GM18858 (cell line): ENCODE data around the gene GALNT14.

Experiments used
- ATAC-seq: cut with Tn5 transposase; IDR thresholded peaks from one replicate; pipeline ENCODE4 v1.9.1; 2021; ENCODE audit not compliant: unreplicated experiment

GALNT14 gene

DNA sequence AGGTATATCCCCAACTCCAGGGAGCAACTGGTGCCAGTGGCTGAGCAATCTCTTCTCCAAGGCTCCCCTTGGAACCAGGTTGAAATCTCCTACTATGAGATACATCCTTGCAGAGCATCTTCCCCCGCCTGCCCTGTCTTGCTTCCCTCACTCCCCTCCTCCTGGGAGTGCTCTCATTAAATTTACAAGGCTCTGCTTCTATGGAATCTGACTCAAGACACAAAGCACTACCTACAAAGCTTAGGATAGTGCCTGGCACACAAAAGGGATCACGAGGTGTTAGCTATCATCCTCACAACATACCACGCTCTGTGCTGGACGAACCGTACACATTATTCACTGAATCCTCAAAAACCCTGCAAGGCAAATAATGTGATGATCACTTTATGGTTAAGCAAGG lies 121.6 kb downstream of the GALNT14 start:
- no peak for ATAC-seq

DNA sequence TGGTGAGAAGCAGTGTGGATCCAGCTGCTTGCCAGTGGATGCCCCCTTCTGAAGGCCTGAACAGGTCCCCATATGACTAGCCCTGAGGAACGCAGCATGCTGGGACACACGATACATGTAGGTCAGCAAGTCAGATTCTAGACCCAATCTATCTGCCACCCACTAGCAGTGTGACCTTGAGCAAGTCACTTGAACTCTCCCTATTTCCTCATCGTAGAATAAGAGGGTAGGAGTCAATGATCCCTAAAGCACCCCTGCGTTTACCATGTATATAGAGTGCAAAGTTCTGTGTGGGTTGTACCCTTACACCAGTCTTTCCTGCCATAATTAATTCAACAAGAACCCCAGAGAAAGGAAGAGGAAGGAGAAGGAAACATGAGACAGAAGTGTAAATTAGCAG lies 123.7 kb downstream of the GALNT14 start:
- no peak for ATAC-seq

DNA sequence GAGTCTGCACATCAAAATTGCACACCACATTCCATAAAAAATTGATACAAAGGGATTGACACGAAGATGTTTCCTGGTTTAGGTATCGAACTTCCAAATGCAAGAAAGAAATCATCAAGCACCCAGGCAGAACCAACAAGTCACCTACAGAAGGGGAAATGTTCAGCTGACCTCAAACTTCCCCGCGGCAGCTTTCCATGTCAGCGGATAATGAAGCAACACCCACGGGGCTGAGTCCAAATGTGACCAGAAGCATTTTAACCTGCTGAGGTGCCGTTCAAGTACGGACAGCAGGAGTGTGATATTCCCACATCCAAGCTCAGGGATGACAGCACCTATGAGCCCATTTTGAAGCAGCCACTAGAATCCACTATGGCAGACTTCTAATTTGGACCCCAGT lies 124.9 kb downstream of the GALNT14 start:
- no peak for ATAC-seq

DNA sequence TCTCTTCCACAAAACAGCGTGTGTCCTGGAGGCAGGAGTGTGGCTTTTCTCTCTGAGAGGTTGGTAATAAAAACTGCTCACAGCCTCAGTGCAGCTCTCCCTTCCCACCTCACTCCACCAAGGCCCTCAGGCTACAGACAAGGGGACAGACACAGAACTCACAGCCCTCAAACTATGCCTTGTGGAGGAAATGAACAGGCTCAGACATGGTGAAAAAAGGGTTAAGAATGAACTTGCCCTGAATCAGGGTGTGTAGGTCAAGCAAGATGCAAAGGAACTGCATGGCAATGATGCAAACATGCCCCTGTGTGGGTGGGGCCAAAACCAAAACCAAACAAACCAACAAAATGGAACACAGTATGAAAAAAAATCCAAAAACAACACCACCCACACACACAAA lies 125.8 kb downstream of the GALNT14 start:
- no peak for ATAC-seq

DNA sequence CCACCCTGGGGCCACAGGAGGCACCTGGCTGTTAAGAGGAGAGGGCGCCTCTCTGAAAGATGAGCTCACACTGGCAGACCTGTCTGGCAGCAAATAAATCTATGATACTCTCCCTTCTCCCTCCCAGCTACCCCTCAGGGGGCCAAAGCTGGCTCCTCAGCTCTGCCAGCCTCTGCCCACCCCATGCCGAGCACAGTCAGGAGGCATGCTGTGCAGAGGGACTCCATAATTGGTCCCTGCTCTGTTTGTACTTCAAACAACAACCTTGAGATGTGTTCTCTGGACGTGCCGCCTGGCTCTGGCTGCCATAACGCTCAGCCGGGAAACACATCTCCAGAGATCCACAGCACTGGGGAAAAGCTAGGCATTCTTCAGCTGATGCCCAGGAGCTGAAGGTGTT lies 126.7 kb downstream of the GALNT14 start:
- no peak for ATAC-seq

DNA sequence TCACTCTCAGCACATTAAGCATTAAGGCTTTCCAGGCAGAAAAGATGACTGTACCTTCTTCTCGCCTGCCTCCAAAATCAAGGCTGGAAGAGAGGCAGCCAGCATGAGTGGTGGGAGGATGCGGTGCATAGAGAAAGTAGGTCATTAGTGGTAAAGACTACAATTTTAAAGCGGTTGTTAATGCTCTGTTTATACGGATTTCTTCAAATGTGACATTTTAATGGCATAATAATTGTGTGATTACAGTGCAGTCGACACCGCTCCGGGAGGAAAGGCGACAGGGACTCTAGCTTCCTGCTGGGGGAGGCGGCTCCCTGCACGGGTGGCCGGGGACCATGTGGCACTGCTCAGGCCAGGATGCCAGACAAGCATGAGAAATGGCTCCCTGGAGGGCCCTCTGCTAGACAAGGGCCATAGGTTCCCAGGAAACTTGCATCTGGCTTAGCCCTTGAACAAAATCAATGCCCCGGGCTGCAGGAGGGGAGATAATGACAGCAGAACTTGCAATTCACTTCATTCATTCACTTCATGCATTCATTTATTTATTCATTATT lies 129.6 kb downstream of the GALNT14 start:
- no peak for ATAC-seq

DNA sequence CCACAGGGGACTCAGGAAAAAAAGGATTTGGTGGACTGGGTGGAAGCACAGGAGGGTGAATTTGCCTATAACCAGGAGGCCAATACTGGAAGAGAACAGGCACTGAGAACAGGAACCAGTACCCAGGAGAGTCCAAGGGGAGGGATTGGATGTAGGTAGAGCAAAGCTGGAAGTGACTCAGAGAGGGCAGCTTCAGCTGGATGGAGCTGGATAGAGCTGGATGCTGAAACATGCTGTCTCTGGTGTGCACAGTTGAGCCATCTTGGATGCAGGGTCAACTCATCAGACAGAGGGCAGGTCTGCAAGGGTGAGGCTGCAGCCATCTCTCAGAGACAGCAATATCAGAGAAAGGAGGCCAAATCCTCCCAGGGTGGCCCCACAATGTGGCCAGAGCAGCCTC lies 134.0 kb downstream of the GALNT14 start:
- ATAC-seq: no peak

DNA sequence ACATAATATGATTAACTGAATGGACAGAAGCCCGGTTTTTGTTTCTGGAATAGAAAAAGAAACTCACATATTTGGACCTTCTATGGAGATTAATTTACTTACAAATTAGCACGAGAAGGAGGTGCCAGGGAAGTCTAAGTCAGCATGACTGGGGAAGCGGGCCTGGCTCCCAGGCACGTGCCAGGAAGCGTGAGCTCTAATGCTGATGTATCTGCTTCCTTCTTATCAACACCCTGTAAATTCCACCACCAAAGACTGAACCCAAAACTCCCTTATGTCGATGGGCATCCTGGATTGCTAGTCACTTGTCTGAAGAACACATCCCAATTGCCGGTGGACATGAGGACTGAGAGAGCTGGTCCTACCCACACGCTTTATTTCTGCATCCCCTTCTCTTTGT lies 134.5 kb downstream of the GALNT14 start:
- ATAC-seq: no peak

DNA sequence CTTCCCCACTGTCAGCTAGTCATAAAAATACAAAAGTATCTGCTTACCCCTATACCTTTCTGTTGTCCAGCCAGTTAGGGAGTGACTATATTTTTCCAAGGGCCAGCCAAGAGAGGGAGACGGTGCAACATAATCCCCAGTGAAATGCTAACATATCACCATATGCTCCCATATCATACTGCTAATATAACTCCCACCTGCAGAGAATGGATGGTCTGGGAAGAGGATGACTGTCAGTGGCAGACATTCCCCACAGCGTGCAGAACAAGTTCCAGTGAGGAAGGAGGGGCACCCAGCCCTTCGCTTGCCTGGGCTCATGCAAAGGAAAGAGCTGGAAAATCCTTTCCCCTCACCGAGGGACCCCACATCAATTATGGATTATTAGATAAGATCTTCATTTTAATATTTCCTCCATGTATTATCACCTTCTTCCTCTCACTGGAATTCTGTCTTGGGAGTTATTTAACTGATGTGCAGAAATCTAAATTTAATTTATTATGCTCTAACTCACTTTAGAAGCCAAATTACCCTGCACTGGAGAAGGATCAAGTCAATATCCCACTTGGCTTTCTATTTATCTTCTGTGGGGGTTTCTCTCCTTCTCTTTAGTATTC lies 135.6 kb downstream of the GALNT14 start:
- no peak for ATAC-seq

DNA sequence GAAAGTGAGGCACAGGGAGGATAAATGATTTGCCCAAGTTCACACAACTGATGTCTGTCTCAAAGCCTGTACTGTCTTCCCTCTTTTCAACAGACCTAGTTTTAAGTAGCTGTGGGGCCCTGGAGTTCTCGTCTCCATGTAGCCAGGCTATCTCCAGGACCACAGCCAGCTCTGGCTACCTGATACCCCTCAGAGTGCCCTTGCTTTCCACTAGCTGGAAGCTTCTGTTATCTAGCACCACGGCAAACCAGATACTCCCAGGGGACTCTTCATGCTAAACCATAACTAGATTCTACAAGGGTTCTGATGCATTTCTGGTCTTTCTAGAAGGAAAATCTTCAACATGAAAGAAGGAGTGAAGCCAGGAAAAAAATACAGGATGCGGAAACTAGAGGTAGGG lies 137.3 kb downstream of the GALNT14 start:
- ATAC-seq: no peak

DNA sequence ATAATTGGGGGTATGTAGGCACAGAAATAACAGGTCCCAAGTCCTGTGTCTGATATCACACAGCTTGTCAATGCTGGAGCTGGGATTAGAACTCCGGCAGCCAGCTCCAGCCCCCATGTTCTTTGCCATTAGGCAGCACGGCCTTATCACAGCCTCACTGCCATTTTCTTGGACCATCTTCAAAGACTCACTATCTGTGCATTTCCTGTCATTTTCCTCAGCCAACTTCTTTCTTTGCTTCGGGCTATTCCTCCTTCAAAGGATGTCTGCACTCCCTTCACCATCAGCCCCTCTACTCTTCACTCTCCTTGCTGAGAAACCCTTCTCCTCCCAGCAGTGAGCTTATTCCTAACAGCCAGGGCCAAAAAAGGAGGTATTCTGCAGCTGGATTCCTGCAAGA lies 139.6 kb downstream of the GALNT14 start:
- ATAC-seq: no peak

DNA sequence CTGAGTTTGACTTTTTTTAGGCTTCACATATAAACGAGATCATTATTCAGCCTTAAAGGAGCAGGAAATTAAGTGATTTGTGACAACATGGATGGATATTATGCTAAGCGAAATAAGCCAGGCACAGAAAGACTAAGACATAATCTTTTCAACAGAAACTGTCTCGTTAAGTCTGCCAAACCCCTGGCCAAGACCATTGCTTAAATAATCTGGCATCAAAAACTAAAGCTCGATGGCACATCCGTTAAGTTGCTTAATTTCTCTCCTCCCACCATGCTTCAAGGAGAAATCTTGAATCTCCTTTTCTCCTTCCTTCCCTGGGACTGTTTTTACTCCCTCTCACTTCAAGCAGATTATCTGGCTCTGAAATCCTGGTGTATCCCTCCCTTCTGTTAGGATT lies 140.3 kb downstream of the GALNT14 start:
- no peak for ATAC-seq

DNA sequence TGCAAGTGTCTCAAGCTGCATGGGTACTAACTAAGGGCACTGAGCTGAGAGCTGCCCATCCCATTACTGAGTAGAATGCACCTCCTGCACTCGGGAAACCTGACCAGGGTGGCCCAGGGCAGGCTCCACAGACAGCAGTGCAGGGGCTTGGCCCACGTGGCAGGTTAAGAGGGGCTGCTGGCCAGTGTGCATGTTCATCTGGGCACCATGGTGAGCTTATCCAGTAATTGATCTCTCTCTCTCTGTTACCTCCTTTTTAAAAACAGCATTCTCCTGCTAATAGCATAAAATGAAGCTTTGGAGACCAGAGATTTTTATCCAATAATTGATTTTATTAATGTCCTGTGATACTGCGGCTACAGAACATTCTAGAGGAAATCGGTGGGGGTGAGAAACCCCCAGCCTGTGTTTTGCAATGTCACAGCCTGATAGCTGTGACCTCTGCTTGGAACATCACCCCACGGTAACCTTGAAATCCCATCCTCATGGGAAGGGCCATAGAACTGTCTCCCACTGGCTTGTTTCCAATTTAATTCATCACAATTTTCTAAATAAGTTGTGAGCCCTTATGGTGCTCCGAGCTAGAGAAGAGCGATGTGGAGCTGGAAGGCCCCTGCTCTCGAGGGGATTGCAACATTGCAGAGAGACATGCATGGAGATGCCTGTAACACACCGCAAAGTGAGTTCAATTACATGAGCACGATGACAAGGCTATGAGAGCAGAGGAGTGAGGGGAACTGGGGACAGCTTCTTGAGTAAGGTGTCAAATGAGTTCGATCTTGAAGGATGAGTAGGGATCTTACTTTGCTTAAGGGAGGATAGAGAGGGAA lies 143.8 kb downstream of the GALNT14 start:
- no peak for ATAC-seq

DNA sequence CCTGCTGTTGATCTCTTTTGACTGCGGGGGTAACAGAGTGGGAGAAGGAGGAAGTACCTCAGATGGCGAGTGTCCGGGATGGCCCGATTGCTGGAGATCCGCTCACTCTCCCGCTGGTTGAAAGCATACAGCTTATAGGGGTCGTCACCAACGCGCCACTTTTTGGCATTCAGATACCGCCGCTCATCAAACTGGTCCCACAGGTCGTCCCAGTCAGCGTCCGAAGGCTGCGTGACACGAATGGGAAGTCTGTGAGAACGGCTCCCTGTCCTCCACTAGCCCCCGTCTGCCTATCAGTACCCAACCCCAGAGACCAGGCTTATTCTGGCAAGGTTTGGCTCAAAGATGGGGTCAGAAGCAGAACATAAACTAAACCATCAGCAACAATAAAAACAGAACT lies 145.5 kb downstream of the GALNT14 start:
- no peak for ATAC-seq

DNA sequence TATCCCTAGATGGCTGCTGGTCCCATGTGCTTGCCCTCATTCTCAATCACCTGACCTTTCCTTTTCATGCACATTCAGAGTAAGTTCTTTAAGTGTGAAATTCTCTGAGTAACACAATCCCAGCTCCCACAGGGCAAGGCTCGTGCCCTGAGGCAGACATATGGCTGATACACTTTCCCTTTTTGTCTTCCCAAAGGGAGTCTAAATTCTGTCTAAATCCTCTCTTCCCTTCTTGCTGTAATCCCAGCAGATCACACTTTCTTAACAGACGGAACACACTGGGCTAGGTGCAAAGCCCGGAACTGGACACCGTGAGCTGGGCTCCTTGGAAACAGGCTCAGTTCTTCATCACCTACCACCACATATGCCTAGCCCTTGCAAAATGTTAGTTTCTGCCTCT lies 147.6 kb downstream of the GALNT14 start:
- ATAC-seq: no peak

DNA sequence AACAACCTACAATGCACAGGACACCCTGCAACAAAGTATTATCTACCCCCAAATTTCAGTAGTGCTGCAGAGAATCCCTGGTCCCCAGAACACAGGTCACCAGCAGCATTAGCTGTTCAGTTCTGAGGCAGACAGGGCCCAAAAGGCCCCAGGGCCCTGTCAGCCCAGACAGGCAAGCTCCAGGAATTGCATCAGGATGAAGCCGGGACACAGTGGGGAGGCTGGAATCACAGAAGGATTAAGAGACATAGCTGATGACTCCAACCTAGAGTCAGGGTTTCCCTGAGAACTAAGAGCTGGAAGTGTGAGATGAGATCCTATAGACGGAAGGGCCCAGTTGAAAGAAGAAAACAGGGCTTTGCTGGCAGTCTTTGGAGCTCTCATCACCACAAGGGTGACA lies 148.1 kb downstream of the GALNT14 start:
- no peak for ATAC-seq

DNA sequence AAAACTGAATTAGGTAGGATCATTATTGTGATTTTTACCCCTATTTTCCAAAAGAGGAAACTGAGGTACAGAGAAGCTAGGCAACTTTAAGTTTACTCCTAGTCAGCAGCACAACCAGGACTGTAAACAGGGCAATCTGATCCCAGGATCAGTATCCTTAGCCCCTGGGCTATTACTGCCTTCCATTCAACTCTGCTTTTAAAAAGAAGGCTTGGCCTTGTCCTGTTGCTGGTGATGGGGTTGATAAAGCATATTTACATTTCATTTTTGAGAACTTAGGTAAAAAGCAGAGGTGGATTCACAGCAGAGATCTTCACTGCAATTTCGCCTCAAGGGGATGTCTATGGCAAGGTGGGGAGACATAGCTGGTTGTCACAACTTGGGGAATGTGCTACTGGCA lies 148.5 kb downstream of the GALNT14 start:
- ATAC-seq: no peak

DNA sequence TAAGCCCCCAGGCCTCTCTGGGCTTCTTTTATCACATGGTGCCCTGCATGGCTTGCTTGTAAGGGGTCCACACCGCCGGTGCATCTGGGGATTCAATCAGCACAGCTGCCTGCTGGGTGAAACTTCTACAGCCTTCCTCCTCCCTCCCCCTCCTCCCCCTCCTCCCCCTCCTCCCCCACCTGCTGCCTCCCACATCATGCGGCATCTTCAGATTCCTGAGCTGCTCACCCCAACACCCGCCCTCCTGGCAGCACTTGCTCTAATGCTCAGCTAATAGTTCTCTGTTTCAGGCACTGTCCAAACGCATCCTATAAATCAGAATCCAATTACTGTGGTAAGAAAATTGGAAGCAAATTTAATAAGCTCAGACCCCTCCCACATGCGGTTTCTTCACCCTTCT lies 150.7 kb downstream of the GALNT14 start:
- no peak for ATAC-seq

DNA sequence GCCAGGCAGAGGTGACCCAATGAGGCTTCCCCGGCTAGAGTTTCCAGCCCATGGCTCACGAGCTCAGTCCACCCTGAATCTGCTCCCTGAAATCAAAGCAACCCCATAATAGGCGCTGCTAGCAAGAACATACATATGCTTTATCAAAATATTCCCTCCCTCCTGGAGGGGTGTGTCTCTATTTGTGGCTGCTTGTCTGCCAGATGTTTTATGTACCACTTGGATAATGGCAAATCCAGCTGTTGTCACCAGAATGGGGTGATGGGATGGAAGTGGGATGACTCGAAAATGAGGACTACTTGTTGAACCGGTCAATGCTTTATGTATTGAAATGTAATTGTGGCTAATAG lies 152.0 kb downstream of the GALNT14 start:
- no peak for ATAC-seq

DNA sequence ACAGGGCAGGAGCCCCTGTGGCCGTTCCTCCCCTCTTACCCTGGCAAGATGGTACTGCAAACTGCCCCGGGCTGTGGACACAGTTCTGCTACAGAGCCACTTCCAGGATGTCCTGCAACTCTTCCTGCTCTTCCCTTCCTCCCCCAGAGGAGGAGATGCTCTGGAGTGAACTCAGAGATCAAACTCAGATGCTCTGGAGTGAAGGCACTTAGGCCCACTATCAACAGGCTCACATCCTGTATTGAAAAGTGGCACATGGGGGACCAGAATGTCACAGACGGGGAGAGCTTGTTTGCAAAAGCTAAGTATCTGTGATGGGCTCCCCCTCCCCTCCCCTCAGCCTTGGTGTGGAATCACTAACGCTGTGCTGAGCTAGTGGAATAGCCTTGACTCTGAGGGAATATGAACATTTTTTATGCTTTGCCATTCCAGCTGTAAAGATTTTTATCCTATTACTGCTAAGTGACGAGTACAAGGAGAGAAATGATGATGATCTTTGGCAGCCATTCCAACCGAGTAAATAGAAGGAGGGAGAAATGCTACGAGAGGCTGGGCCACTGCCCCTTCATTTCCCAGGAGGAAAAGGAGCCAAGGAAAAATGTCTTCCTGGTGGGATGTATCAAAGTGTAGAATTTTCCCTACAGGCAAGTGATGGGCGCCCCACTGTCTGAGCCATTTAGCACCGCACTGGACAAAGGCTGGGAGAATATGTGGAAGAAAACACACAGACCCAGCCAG lies 152.6 kb downstream of the GALNT14 start:
- ATAC-seq: no peak

DNA sequence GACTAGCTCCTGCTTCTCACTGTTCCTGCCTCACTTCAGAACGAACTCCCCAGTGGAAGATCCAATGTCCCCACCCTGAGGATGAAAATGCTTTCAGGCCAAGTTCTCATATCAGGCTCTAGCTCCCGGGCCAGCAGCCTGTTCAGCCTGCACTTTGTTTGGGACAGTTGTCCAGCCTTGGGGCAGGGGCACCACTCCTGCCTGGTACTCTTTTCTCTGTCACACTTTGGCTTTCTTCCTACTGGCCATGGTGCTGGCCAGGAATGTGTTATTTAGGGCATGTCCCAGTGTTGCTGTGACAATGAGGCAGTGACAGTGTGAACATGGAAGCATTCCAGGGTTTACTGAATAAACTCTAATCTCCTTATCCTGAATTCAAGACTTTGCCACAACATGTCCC lies 154.1 kb downstream of the GALNT14 start:
- no peak for ATAC-seq

DNA sequence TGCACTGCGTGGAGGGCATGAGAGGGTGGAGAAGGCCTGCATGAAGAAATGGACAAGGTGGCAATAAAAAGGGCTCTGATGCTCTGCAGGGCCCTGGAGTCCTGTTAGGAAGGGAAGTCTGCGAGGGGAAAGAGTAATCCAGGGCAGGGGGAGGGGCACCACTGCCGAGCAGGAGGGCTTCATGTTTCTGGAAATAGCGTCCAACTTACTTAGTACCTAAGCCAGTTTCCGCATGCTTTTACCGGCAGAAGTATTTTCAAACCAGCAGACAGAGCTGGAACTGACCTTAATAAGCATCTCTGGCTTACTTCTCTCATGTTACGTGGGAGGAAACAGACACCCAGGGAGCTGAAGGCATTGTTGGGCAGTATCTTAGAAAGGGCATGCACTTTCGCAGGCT lies 156.7 kb downstream of the GALNT14 start:
- no peak for ATAC-seq
